ENCODE results near the gene CFL2. TPM values are rescaled to one million over a fixed set of nuclear protein-coding genes. Genes with fewer than 3 reads are reported as not detected.

The CFL2 gene
- total and polyA plus RNA-seq, 7 donors, result 158 to 767 (median 616) TPM

DNA sequence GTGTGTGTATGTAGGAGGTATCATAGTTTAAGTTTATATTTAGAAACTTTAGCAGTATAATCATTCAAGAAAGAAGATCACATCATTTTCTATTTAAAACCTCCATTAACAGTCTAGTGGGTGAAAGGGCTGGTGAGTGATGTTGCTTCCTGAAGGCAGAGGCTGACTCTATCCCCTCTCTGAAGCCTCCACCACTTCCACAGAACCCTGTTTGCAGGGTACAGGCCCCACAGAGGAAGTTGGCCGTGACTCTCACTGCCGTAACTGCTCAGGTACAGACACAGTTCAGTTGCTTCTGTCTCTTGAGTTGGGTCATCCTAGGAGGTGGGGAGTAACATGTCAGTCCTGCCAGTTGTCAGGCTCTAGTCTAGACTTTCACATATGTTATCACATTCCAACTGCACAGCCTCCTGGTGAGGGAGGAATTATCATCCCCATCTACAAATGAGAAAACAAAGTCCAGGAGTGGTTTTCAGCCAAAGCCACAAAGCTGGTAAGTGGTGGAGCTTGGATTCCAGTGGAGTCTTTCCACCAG lies 31.5 kb downstream of the CFL2 start:
- Histone ChIP-seq H3K27me3 (ENCODE audit: insufficient read depth in 3 of 3, low read length in 2 of 3) (no peaks in the 10 kb centered on the region), H3K36me3 (ENCODE audit: insufficient read depth in 1 of 2, low read depth in 1 of 2) (no peaks in the 10 kb centered on the region), H3K27ac (peak overlapping the region; percentile 89), H3K9me3 (no peaks in the 10 kb centered on the region), H3K4me3 (no peak overlapping the region), H3K4me1 (peaks cover 19% of the 10 kb centered on the region)
- DNase-seq, result no peak
- WGBS, 3 donors, result 24 to 59% (median 33%) methylated on average over 2 of the region's 2 CpGs
- intact Hi-C loops (cut with DNase I), result no loop called here
- TF ChIP-seq, protein P1, sequence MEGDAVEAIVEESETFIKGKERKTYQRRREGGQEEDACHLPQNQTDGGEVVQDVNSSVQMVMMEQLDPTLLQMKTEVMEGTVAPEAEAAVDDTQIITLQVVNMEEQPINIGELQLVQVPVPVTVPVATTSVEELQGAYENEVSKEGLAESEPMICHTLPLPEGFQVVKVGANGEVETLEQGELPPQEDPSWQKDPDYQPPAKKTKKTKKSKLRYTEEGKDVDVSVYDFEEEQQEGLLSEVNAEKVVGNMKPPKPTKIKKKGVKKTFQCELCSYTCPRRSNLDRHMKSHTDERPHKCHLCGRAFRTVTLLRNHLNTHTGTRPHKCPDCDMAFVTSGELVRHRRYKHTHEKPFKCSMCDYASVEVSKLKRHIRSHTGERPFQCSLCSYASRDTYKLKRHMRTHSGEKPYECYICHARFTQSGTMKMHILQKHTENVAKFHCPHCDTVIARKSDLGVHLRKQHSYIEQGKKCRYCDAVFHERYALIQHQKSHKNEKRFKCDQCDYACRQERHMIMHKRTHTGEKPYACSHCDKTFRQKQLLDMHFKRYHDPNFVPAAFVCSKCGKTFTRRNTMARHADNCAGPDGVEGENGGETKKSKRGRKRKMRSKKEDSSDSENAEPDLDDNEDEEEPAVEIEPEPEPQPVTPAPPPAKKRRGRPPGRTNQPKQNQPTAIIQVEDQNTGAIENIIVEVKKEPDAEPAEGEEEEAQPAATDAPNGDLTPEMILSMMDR (IDR thresholded peaks at IDR 0.05), result no peak
- peak; percentile 85 to 90 (median 89) for ATAC-seq

DNA sequence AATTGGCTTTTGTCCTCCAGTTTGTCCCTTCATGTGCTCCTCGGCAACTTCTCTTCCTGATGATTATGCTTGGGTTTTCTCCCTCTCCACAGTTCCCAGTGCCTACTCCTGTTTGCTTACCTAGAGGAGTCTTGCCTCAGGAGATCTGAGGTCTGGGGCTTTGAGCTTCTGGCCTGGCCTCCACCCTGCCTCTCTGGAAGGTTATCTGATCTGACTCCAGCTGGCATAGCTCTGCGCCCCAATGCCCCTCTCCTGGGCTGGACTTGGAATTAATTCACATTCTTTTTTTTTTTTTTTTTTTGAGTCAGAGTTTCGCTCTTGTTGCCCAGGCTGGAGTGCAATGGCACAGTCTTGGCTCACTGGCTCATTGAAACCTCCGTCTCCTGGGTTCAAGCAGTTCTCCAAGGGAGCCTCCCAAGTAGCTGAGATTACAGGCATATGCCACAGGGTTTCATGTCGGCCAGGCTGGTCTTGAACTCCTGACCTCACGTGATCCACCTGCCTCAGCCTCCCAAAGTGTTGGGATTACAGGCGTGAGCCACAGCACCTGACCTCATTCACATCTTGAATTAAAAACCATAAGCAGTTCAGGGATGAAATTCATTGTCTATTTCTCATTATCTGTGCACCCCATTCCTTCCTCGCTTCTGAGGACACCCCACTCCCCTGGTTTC lies 33.5 kb downstream of the CFL2 start:
- H3K4me1 ChIP-seq, result peaks cover 30% of the 10 kb centered on the region
- ATAC-seq, result no peak
- H3K27me3 ChIP-seq (ENCODE audit: insufficient read depth in 3 of 3, low read length in 2 of 3), result no peaks in the 10 kb centered on the region
- intact Hi-C loops (cut with DNase I), result no loop called here
- H3K9me3 ChIP-seq, result no peaks in the 10 kb centered on the region
- no peak overlapping the region for H3K4me3 ChIP-seq
- H3K36me3 ChIP-seq (ENCODE audit: insufficient read depth in 1 of 2, low read depth in 1 of 2), result no peaks in the 10 kb centered on the region
- peak overlapping the region; percentile 89 for H3K27ac ChIP-seq
- 44 to 56% (median 54%) methylated on average over 8 of the region's 8 CpGs for WGBS, 3 donors
- no peak for DNase-seq
- TF ChIP-seq, protein P1 (IDR thresholded peaks at IDR 0.05), result no peak

DNA sequence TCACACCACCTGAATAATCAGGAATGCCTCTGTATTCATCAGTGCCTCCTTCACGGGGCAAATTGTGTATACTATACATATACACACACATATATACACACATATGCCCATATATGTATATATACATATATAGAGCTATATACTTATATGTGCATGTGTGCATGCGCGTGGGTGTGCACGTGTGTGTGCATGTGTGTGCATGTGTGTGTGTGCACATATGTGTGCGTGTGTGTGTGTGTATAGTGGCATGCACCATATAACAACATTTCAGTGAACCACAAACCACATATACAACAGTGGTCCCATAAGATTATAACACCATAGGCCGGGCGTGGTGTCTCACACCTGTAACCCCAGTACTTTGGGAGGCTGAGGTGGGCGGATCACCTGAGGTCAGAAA lies 35.7 kb downstream of the CFL2 start:
- Histone ChIP-seq H3K4me3 (peak overlapping the region; percentile 23), H3K27ac (peak overlapping the region; percentile 65), H3K4me1 (peaks cover 30% of the 10 kb centered on the region), H3K36me3 (ENCODE audit: insufficient read depth in 1 of 2, low read depth in 1 of 2) (no peaks in the 10 kb centered on the region), H3K9me3 (no peaks in the 10 kb centered on the region), H3K27me3 (ENCODE audit: insufficient read depth in 3 of 3, low read length in 2 of 3) (no peaks in the 10 kb centered on the region)
- DNase-seq (no peak), ATAC-seq (no peak)
- intact Hi-C loops (cut with DNase I), result loop anchor here in 1 of 2 donors (2.0 kb wide), 1 partner anchor 36 kb away; the partner anchor contains the start of gene CFL2
- WGBS, 3 donors, result 81 to 90% (median 87%) methylated on average over 8 of the region's 8 CpGs
- TF ChIP-seq, protein P1 (IDR thresholded peaks at IDR 0.05), result no peak

DNA sequence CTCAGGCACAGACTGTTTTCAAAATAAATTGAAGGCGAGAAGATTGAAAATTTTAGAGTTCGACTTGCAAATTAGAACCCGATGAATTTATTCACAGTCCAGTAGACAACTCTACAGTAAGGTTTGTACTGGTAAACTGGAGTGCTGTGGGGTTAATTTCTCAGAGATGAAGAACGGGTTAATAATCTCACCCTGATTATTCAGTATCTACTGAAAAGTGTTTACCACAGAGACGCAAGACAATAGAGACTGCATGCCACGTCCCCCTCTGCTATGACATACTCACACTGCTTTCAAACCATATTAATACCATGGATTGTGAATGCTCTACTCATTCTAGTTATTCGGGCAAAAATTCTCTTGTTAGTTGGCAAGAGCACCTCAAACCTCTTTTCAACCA lies 36.1 kb downstream of the CFL2 start:
- 36 to 45% (median 37%) methylated on average over 7 of the region's 7 CpGs for WGBS, 3 donors
- DNase-seq (no peak), ATAC-seq (no peak)
- Histone ChIP-seq H3K4me1 (peaks cover 28% of the 10 kb centered on the region), H3K4me3 (peak overlapping the region; percentile 23), H3K27ac (peak overlapping the region; percentile 65), H3K27me3 (ENCODE audit: insufficient read depth in 3 of 3, low read length in 2 of 3) (no peaks in the 10 kb centered on the region), H3K9me3 (no peaks in the 10 kb centered on the region), H3K36me3 (ENCODE audit: insufficient read depth in 1 of 2, low read depth in 1 of 2) (no peaks in the 10 kb centered on the region)
- TF ChIP-seq, protein P1 (IDR thresholded peaks at IDR 0.05), result no peak
- intact Hi-C loops (cut with DNase I), result loop anchor here in 1 of 2 donors (2.0 kb wide), 1 partner anchor 36 kb away; the partner anchor contains the start of gene CFL2
